ENCODE measurements around the gene SBDS. TPM values are rescaled to one million over a fixed set of nuclear protein-coding genes. Genes with fewer than 3 reads are reported as not detected.
"Not testable (repeated sequence)": the region's sequence is repeated elsewhere in the genome, so short reads cannot be mapped to it uniquely, and the experiment has no call there.

The SBDS gene
- polyA plus RNA-seq, 1 experiment, result 52.5 TPM

DNA sequence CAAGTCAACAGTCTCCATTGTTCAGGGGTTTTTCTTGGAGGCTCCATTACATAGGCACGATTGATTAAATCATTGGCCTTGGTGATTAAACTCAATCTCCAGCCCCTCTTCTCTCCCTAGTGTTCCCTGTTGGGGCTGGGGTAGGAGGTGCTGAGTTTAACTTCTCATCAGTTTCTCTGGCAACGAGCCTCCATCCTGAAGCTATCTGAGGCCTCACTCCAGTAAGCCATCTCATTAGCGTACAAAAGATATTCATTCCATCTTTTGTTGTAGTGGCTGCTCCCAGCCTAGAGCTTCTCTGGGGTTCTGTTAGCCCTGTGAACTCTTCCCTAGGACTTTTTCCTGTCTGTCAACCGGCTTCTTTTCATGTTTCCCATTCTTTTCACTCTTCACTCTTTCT is 12.9 kb upstream of the SBDS start:
- H3K36me3 ChIP-seq (ENCODE audit: control insufficient read depth, insufficient read depth, low read length), result no peaks in the 10 kb centered on the region; the same call in 1 of the 2 replicates
- POLR2A ChIA-PET, result no interaction called here

GRCh38 chr7:67006965-67007364 is 11.6 kb upstream of the SBDS start:
- ChIA-PET POLR2A (no interaction called here), CTCF (no interaction called here)
- TF ChIP-seq, protein P1, sequence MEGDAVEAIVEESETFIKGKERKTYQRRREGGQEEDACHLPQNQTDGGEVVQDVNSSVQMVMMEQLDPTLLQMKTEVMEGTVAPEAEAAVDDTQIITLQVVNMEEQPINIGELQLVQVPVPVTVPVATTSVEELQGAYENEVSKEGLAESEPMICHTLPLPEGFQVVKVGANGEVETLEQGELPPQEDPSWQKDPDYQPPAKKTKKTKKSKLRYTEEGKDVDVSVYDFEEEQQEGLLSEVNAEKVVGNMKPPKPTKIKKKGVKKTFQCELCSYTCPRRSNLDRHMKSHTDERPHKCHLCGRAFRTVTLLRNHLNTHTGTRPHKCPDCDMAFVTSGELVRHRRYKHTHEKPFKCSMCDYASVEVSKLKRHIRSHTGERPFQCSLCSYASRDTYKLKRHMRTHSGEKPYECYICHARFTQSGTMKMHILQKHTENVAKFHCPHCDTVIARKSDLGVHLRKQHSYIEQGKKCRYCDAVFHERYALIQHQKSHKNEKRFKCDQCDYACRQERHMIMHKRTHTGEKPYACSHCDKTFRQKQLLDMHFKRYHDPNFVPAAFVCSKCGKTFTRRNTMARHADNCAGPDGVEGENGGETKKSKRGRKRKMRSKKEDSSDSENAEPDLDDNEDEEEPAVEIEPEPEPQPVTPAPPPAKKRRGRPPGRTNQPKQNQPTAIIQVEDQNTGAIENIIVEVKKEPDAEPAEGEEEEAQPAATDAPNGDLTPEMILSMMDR (IDR thresholded peaks at IDR 0.05; ENCODE audit: insufficient read depth, low read depth, low read length), result no peak
- DNase-seq (ENCODE audit: low read depth), result no peak
- no peaks in the 10 kb centered on the region; the same call in 1 of the 2 replicates for H3K36me3 ChIP-seq (ENCODE audit: control insufficient read depth, insufficient read depth, low read length)
- no peak overlapping the region for H3K4me3 ChIP-seq (ENCODE audit: low read depth, low read length)
- H3K27me3 ChIP-seq (ENCODE audit: control insufficient read depth, insufficient read depth, low read length), result no peaks in the 10 kb centered on the region

More for the DNA sequence above, 12.9 kb upstream of the SBDS start:
- Histone ChIP-seq H3K4me3 (ENCODE audit: low read depth, low read length) (no peak overlapping the region), H3K27me3 (ENCODE audit: control insufficient read depth, insufficient read depth, low read length) (no peaks in the 10 kb centered on the region)
- TF ChIP-seq, protein P1 (IDR thresholded peaks at IDR 0.05; ENCODE audit: insufficient read depth, low read depth, low read length), result no peak
- DNase-seq (ENCODE audit: low read depth), result no peak
- CTCF ChIA-PET, result no interaction called here

DNA sequence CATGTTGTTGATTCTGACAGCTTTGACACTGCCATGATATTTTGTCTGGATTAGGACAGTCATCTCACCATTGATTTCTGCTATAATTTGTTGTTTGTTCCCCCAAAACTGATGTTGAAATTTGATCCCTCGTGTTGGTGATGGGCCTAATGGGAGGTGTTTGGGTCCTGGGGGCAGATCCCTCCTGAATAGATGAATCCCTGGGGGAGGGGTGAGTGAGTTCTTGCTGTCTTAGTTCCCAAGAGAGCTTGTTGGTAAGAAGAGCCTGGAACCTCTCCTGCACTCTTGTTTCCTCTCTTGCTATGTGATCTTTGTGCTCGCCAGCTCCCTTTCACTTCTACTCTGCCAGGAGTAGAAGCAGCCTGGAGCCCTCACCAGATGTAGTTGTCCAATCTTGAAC is 8.8 kb upstream of the SBDS start:
- POLR2A ChIA-PET; H3K4me3 ChIP-seq (ENCODE audit: low read depth, low read length); DNase-seq (ENCODE audit: low read depth); H3K27me3 ChIP-seq (ENCODE audit: control insufficient read depth, insufficient read depth, low read length); H3K36me3 ChIP-seq (ENCODE audit: control insufficient read depth, insufficient read depth, low read length): not testable (repeated sequence)
- CTCF ChIA-PET, result interaction anchor here (0.6 kb wide), 1 partner anchor 467 kb away, joined by 4 read pairs; no protein-coding TSS in a partner anchor

GRCh38 chr7:67000601-67001258 is 5.3 kb upstream of the SBDS start:
- H3K36me3 ChIP-seq (ENCODE audit: control insufficient read depth, insufficient read depth, low read length); H3K27me3 ChIP-seq (ENCODE audit: control insufficient read depth, insufficient read depth, low read length); POLR2A ChIA-PET; H3K4me3 ChIP-seq (ENCODE audit: low read depth, low read length); CTCF ChIA-PET; DNase-seq (ENCODE audit: low read depth): not testable (repeated sequence)
- TF ChIP-seq, protein P1 (IDR thresholded peaks at IDR 0.05; ENCODE audit: insufficient read depth, low read depth, low read length), result peak; percentile 20; the same call in 1 of the 2 replicates

- POLR2A ChIA-PET, CTCF ChIA-PET: not testable (repeated sequence)
Measured at GRCh38 chr7:66996444-66997191, 1.2 kb upstream of the SBDS start, which contains the start of gene TYW1. TYW1 (plus strand) TSS chr7:66996833; CDS start chr7:66996979, 146 bp downstream.

DNA sequence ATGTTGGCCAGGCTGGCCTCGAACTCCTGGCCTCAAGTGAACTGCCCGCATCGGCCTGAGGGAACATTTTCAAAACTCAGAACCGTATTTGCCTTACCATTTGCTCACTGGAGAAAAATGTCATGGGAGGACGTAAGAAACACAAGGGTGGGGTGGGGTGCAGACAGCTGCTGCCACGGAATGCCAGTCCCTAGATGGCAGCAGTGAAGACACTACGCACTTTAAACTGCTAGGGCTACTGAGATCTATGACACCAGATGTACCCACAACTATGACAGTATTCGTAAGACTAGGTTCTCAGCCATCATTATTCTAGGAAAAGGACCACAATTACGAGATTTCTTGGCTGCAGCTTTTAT is 716 bp downstream of the SBDS start:
- peak; percentile 59 for DNase-seq (ENCODE audit: low read depth)
- H3K36me3 ChIP-seq (ENCODE audit: control insufficient read depth, insufficient read depth, low read length); H3K27me3 ChIP-seq (ENCODE audit: control insufficient read depth, insufficient read depth, low read length); POLR2A ChIA-PET: not testable (repeated sequence)
- TF ChIP-seq, protein P1 (IDR thresholded peaks at IDR 0.05; ENCODE audit: insufficient read depth, low read depth, low read length), result peak; percentile 54
- H3K4me3 ChIP-seq (ENCODE audit: low read depth, low read length), result peak overlapping the region; percentile 76
- CTCF ChIA-PET, result interaction anchor here (0.6 kb wide), 1 partner anchor 22 kb away, joined by 3 read pairs; no protein-coding TSS in a partner anchor

More at GRCh38 chr7:66996444-66997191, 1.2 kb upstream of the SBDS start, which contains the start of gene TYW1:
- peak within 1 kb of the TSS; percentile 61 for H3K4me3 ChIP-seq (ENCODE audit: low read depth, low read length)
- H3K36me3 ChIP-seq (ENCODE audit: control insufficient read depth, insufficient read depth, low read length); H3K27me3 ChIP-seq (ENCODE audit: control insufficient read depth, insufficient read depth, low read length): not testable (repeated sequence)
- DNase-seq (ENCODE audit: low read depth), result peak; percentile 84

- peak overlapping the region; percentile 76 for H3K4me3 ChIP-seq (ENCODE audit: low read depth, low read length)
- DNase-seq (ENCODE audit: low read depth); H3K36me3 ChIP-seq (ENCODE audit: control insufficient read depth, insufficient read depth, low read length); CTCF ChIA-PET; POLR2A ChIA-PET; H3K27me3 ChIP-seq (ENCODE audit: control insufficient read depth, insufficient read depth, low read length): not testable (repeated sequence)
Measured at GRCh38 chr7:66994051-66994450, 1.3 kb downstream of the SBDS start.

GRCh38 chr7:66989552-66989951 is 5.8 kb downstream of the SBDS start:
- H3K27me3 ChIP-seq (ENCODE audit: control insufficient read depth, insufficient read depth, low read length); H3K4me3 ChIP-seq (ENCODE audit: low read depth, low read length); CTCF ChIA-PET; DNase-seq (ENCODE audit: low read depth); H3K36me3 ChIP-seq (ENCODE audit: control insufficient read depth, insufficient read depth, low read length); POLR2A ChIA-PET: not testable (repeated sequence)

DNA sequence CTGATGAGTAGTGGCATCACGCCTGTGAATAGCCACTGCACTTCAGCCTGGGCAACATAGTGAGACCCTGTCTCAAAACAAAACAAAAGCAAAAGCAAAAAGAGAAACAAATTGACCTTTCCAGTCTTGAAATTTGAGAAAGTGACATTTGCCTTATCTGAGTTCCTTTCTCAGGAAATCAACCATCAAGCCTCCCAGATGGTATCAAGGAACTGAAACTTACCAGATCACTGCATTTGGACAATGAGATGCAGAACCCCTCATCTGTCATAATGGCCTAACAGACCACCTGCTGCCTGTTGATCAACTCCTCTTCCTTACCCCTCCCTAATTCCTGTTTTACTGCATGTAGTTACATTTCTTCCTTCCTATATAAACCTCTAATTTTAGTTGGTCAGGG is 15.1 kb downstream of the SBDS start:
- CTCF ChIA-PET; H3K36me3 ChIP-seq (ENCODE audit: control insufficient read depth, insufficient read depth, low read length); DNase-seq (ENCODE audit: low read depth); H3K27me3 ChIP-seq (ENCODE audit: control insufficient read depth, insufficient read depth, low read length); H3K4me3 ChIP-seq (ENCODE audit: low read depth, low read length); POLR2A ChIA-PET: not testable (repeated sequence)

Measured in BJ (cell line).